IPS DF 6.9 (cell line): ENCODE measurements around the gene SLC35F3.
"Not testable (repeated sequence)": the region's sequence is repeated elsewhere in the genome, so short reads cannot be mapped to it uniquely, and the experiment has no call there.

ENCODE experiments used
- DNase-seq: peaks from one replicate; pipeline ENCODE4 v3.0.0-alpha.2; 2013; ENCODE audit warnings: low read depth, low spot score
- H3K27ac ChIP-seq: one replicate; pipeline ENCODE4 v1.5.1; 2013; ENCODE audit warnings: low read length, control low read depth
- H3K27me3 ChIP-seq: 2 replicates; pipeline ENCODE4 v1.6.1; 2013; ENCODE audit warnings: mild to moderate bottlenecking, low read length; ENCODE audit not compliant: control insufficient read depth, insufficient read depth
- H3K36me3 ChIP-seq: 2 replicates; pipeline ENCODE4 v1.6.1; 2013; ENCODE audit warnings: low read length; ENCODE audit not compliant: control insufficient read depth, insufficient read depth
- H3K4me1 ChIP-seq: 2 replicates; pipeline ENCODE4 v1.6.1; 2013; ENCODE audit warnings: low read length; ENCODE audit not compliant: control insufficient read depth, insufficient read depth
- H3K4me3 ChIP-seq: 2 replicates; pipeline ENCODE4 v1.5.1; 2013; ENCODE audit warnings: mild to moderate bottlenecking, low read length
- H3K9me3 ChIP-seq: 2 replicates; pipeline ENCODE4 v1.6.1; 2013; ENCODE audit warnings: low read length, inconsistent platforms; ENCODE audit not compliant: control insufficient read depth, insufficient read depth
- WGBS: extraction: QIAGEN DNeasy Blood & Tissue Kit; methylation state at CpG from one replicate; pipeline ENCODE4 v1.1.7; 2013; ENCODE audit warnings: mixed read lengths, missing lambda C conversion rate; ENCODE audit not compliant: insufficient read length, insufficient coverage; 5-methylcytosine and 5-hydroxymethylcytosine counted together

The SLC35F3 gene

GRCh38 chr1:234336359-234336758 lies 431.9 kb downstream of the SLC35F3 start:
- DNase-seq: no peak
- H3K27ac ChIP-seq: no peak overlapping the region
- WGBS: no CpG with 5 or more reads among the region's 2 CpGs
- H3K27me3 ChIP-seq: no peaks in the 10 kb centered on the region
- no peaks in the 10 kb centered on the region for H3K9me3 ChIP-seq
- no peak overlapping the region for H3K4me3 ChIP-seq
- no peaks in the 10 kb centered on the region for H3K36me3 ChIP-seq
- peaks cover 2% of the 10 kb centered on the region; the same call in 1 of the 2 replicates for H3K4me1 ChIP-seq

- DNase-seq: no peak
- peaks cover under 1% of the 10 kb centered on the region; the same call in 1 of the 2 replicates for H3K4me1 ChIP-seq
- H3K9me3 ChIP-seq: no peaks in the 10 kb centered on the region
- H3K4me3 ChIP-seq: no peak overlapping the region
- H3K36me3 ChIP-seq: no peaks in the 10 kb centered on the region
- H3K27ac ChIP-seq: no peak overlapping the region
- no CpG with 5 or more reads among the region's 1 CpG for WGBS
- H3K27me3 ChIP-seq: no peaks in the 10 kb centered on the region
Observed at GRCh38 chr1:234337233-234337632, 432.8 kb downstream of the SLC35F3 start.

GRCh38 chr1:234340528-234340927 lies 436.1 kb downstream of the SLC35F3 start:
- no peaks in the 10 kb centered on the region for H3K9me3 ChIP-seq
- no peaks in the 10 kb centered on the region for H3K4me1 ChIP-seq
- H3K27ac ChIP-seq: no peak overlapping the region
- no peak for DNase-seq
- H3K36me3 ChIP-seq: no peaks in the 10 kb centered on the region
- no peak overlapping the region for H3K4me3 ChIP-seq
- H3K27me3 ChIP-seq: no peaks in the 10 kb centered on the region
- no CpG with 5 or more reads among the region's 2 CpGs for WGBS

- WGBS: no CpG with 5 or more reads among the region's 5 CpGs
- H3K27ac ChIP-seq: no peak overlapping the region
- H3K4me3 ChIP-seq: no peak overlapping the region
- no peaks in the 10 kb centered on the region for H3K4me1 ChIP-seq
- H3K36me3 ChIP-seq: no peaks in the 10 kb centered on the region
- no peaks in the 10 kb centered on the region for H3K27me3 ChIP-seq
- H3K9me3 ChIP-seq: no peaks in the 10 kb centered on the region
- DNase-seq: no peak
Observed at GRCh38 chr1:234342774-234343173, 438.3 kb downstream of the SLC35F3 start.

- no peaks in the 10 kb centered on the region for H3K9me3 ChIP-seq
- H3K4me3 ChIP-seq: no peak overlapping the region
- no peaks in the 10 kb centered on the region for H3K4me1 ChIP-seq
- no peak overlapping the region for H3K27ac ChIP-seq
- H3K27me3 ChIP-seq: no peaks in the 10 kb centered on the region
- H3K36me3 ChIP-seq: no peaks in the 10 kb centered on the region
- no CpG with 5 or more reads among the region's 1 CpG for WGBS
- no peak for DNase-seq
Observed at GRCh38 chr1:234345237-234345636, 440.8 kb downstream of the SLC35F3 start.

GRCh38 chr1:234348964-234349363 lies 444.5 kb downstream of the SLC35F3 start:
- H3K36me3 ChIP-seq: no peaks in the 10 kb centered on the region
- no peaks in the 10 kb centered on the region for H3K27me3 ChIP-seq
- H3K4me3 ChIP-seq: no peak overlapping the region
- WGBS: no CpG with 5 or more reads among the region's 4 CpGs
- H3K9me3 ChIP-seq: no peaks in the 10 kb centered on the region
- no peak overlapping the region for H3K27ac ChIP-seq
- no peaks in the 10 kb centered on the region for H3K4me1 ChIP-seq
- DNase-seq: no peak

GRCh38 chr1:234355782-234356510 lies 451.5 kb downstream of the SLC35F3 start:
- H3K27me3 ChIP-seq: no peaks in the 10 kb centered on the region
- H3K4me3 ChIP-seq: no peak overlapping the region
- H3K27ac ChIP-seq: no peak overlapping the region
- no peaks in the 10 kb centered on the region for H3K36me3 ChIP-seq
- H3K4me1 ChIP-seq: no peaks in the 10 kb centered on the region
- H3K9me3 ChIP-seq: no peaks in the 10 kb centered on the region
- WGBS: no CpG with 5 or more reads among the region's 3 CpGs
- no peak for DNase-seq

- not testable (repeated sequence) for H3K27me3 ChIP-seq, H3K9me3 ChIP-seq, H3K4me3 ChIP-seq, DNase-seq, H3K36me3 ChIP-seq, H3K4me1 ChIP-seq, H3K27ac ChIP-seq
- no CpG with 5 or more reads among the region's 35 CpGs for WGBS
Observed at GRCh38 chr1:234356615-234357269, 452.3 kb downstream of the SLC35F3 start.

GRCh38 chr1:234357831-234358230 lies 453.4 kb downstream of the SLC35F3 start:
- no peak for DNase-seq
- Histone ChIP-seq H3K4me1 (no peaks in the 10 kb centered on the region), H3K27ac (no peak overlapping the region), H3K9me3 (no peaks in the 10 kb centered on the region), H3K4me3 (no peak overlapping the region), H3K36me3 (no peaks in the 10 kb centered on the region), H3K27me3 (no peaks in the 10 kb centered on the region)

GRCh38 chr1:234361102-234361603 lies 456.7 kb downstream of the SLC35F3 start:
- Histone ChIP-seq H3K27ac (no peak overlapping the region), H3K4me1 (no peaks in the 10 kb centered on the region), H3K4me3 (no peak overlapping the region), H3K36me3 (no peaks in the 10 kb centered on the region), H3K27me3 (no peaks in the 10 kb centered on the region), H3K9me3 (no peaks in the 10 kb centered on the region)
- no peak for DNase-seq
- WGBS: no CpG with 5 or more reads among the region's 3 CpGs

- H3K27me3 ChIP-seq: no peaks in the 10 kb centered on the region
- WGBS: no CpG with 5 or more reads among the region's 2 CpGs
- H3K36me3 ChIP-seq: no peaks in the 10 kb centered on the region
- H3K4me1 ChIP-seq: no peaks in the 10 kb centered on the region
- DNase-seq: no peak
- H3K9me3 ChIP-seq: no peaks in the 10 kb centered on the region
- H3K4me3 ChIP-seq: no peak overlapping the region
- no peak overlapping the region for H3K27ac ChIP-seq
Observed at GRCh38 chr1:234362558-234362957, 458.1 kb downstream of the SLC35F3 start.
